Endometrium (tissue), 2 donors: Measurements from ENCODE around the gene TEX9.
"Not testable (repeated sequence)": the region's sequence is repeated elsewhere in the genome, so short reads cannot be mapped to it uniquely, and the experiment has no call there.

ENCODE experiments used
- FAIRE-seq: peaks from 2 replicates; lab custom pipeline; 2012; peaks lifted over from hg19 to GRCh38; lab: Jason Lieb, UNC
- donor health status: control.
- donor health status: control.

Gene TEX9

GRCh38 chr15:56366211-56366610 lies 985 bp downstream of the TEX9 start:
- no peak for FAIRE-seq

- no peak for FAIRE-seq
These were observed 1.9 kb downstream of the TEX9 start for GRCh38 chr15:56367156-56367555.

GRCh38 chr15:56369234-56369633 lies 4.0 kb downstream of the TEX9 start:
- no peak for FAIRE-seq

- FAIRE-seq, result no peak
These were observed 6.4 kb downstream of the TEX9 start for GRCh38 chr15:56371495-56372147.

- FAIRE-seq, result not testable (repeated sequence)
These were observed 9.5 kb downstream of the TEX9 start for GRCh38 chr15:56374693-56375092.

GRCh38 chr15:56377822-56378221 lies 12.6 kb downstream of the TEX9 start:
- FAIRE-seq, result not testable (repeated sequence)

- no peak for FAIRE-seq
These were observed 17.8 kb downstream of the TEX9 start for GRCh38 chr15:56383010-56383409.

GRCh38 chr15:56385908-56386307 lies 20.7 kb downstream of the TEX9 start:
- no peak for FAIRE-seq

- FAIRE-seq, result no peak
These were observed 25.6 kb downstream of the TEX9 start for GRCh38 chr15:56390739-56391267.

GRCh38 chr15:56393277-56393676 lies 28.1 kb downstream of the TEX9 start:
- FAIRE-seq, result no peak

GRCh38 chr15:56394909-56395308 lies 29.7 kb downstream of the TEX9 start:
- no peak for FAIRE-seq

GRCh38 chr15:56397325-56397724 lies 32.1 kb downstream of the TEX9 start:
- FAIRE-seq, result not testable (repeated sequence)

GRCh38 chr15:56399209-56399608 lies 34.0 kb downstream of the TEX9 start:
- not testable (repeated sequence) for FAIRE-seq

GRCh38 chr15:56410721-56411120 lies 45.5 kb downstream of the TEX9 start:
- no peak for FAIRE-seq

GRCh38 chr15:56411122-56411749 lies 46.0 kb downstream of the TEX9 start:
- FAIRE-seq, result no peak

GRCh38 chr15:56413114-56413733 lies 48.0 kb downstream of the TEX9 start:
- FAIRE-seq, result peak; percentile 97

- FAIRE-seq, result no peak
These were observed 60.0 kb downstream of the TEX9 start for GRCh38 chr15:56425276-56425675.

GRCh38 chr15:56425976-56426375 lies 60.8 kb downstream of the TEX9 start:
- FAIRE-seq, result no peak

GRCh38 chr15:56428821-56429458 lies 63.7 kb downstream of the TEX9 start:
- FAIRE-seq, result peak; percentile 90

GRCh38 chr15:56432304-56432703 lies 67.1 kb downstream of the TEX9 start:
- FAIRE-seq, result no peak

- no peak for FAIRE-seq
These were observed 75.1 kb downstream of the TEX9 start for GRCh38 chr15:56440214-56440770.

- FAIRE-seq, result no peak
These were observed 77.1 kb downstream of the TEX9 start for GRCh38 chr15:56442354-56442753.
